HCT116 (cell line): ENCODE data around the gene ZGPAT. TPM values are rescaled to one million over a fixed set of nuclear protein-coding genes. Genes with fewer than 3 reads are reported as not detected.

Experiments
- ATAC-seq: fragments of 200-7000 bp; cut with Tn5 transposase; 2 replicates; pipeline ENCODE4 v1.9.1; 2020; ENCODE audit warnings: mild to moderate bottlenecking, moderate library complexity
- BruUV-seq: library from RNA; stranded (reverse); fragments of 400-500 nt; replicated peaks from 2 replicates; lab custom pipeline; 2021; lab: Mats Ljungman, UMichigan
- CTCF ChIA-PET: fragments of 300-600 bp; sonication (Branson Sonifier 250); formaldehyde crosslinking; loops from one replicate; lab custom pipeline; 2021; ENCODE audit warnings: antibody characterized with exemption; lab: Charles Lee
- POLR2A ChIA-PET: fragments of 300-600, 350-600 bp; sonication (Branson Sonifier 250); formaldehyde crosslinking; loops from one replicate; lab custom pipeline; 2021; ENCODE audit warnings: antibody characterized with exemption; lab: Charles Lee
- RAD21 ChIA-PET, 2 experiments: fragments of 300-600 bp; sonication (Branson Sonifier 250); formaldehyde crosslinking; loops; one replicate each; lab custom pipeline; 2023; ENCODE audit warnings: low total read pairs in 2 of 2; ENCODE audit not compliant: uncharacterized antibody in 2 of 2, unreplicated experiment in 2 of 2, low non-redundant PET in 1 of 2; lab: Charles Lee
- DNase-seq: peaks from one replicate; pipeline ENCODE4 v3.0.0-alpha.2; 2010; ENCODE audit warnings: low read depth, low spot score
- H2AFZ ChIP-seq: fragments of 200-600 bp; shearing (Covaris generic), sonication (generic); 2 replicates; pipeline ENCODE4 v1.6.1; 2017; ENCODE audit warnings: low read depth, mixed run types, mixed read lengths, antibody characterized with exemption, low read length; ENCODE audit not compliant: poor library complexity, severe bottlenecking
- H3K27ac ChIP-seq: 2 replicates; pipeline ENCODE4 v1.5.1; 2012; ENCODE audit warnings: low read depth, low read length
- H3K27me3 ChIP-seq: fragments of 200-600 bp; sonication (generic); 2 replicates; pipeline ENCODE4 v1.6.1; 2016; ENCODE audit warnings: mixed run types, low read length, mixed read lengths; ENCODE audit not compliant: insufficient read depth
- H3K36me3 ChIP-seq, 2 experiments: fragments of 200-500 bp in 1 of 2; fragments of 200-600 bp in 1 of 2; sonication (Bioruptor generic) in 1 of 2; sonication (generic) in 1 of 2; 2 replicates each; pipeline versions ENCODE4 v1.5.1 to v1.6.1; 2014 to 2016; ENCODE audit warnings: low read length in 2 of 2, inconsistent platforms in 1 of 2, mixed read lengths in 1 of 2, mixed run types in 1 of 2; ENCODE audit not compliant: insufficient read depth in 2 of 2, control insufficient read depth in 1 of 2
- H3K4me1 ChIP-seq, 2 experiments: fragments of 200-600 bp in 1 of 2; sonication (generic) in 1 of 2; 2 replicates each; pipeline versions ENCODE4 v1.5.1 to v1.6.1; 2012 to 2017; ENCODE audit warnings: low read length in 2 of 2, inconsistent platforms in 1 of 2, mild to moderate bottlenecking in 1 of 2, mixed read lengths in 1 of 2, mixed run types in 1 of 2, moderate library complexity in 1 of 2; ENCODE audit not compliant: insufficient read depth in 2 of 2, control insufficient read depth in 1 of 2
- H3K4me2 ChIP-seq: fragments of 200-600 bp; sonication (generic); 2 replicates; pipeline ENCODE4 v1.6.1; 2017; ENCODE audit warnings: mixed run types, low read length, mixed read lengths
- H3K4me3 ChIP-seq, 2 experiments: fragments of 200-600 bp in 1 of 2; sonication (generic) in 1 of 2; replicated peaks in 1 of 2; 2 replicates each; pipeline ENCODE4 v1.5.1; 2011 to 2016; ENCODE audit warnings: low read length in 2 of 2, control low read depth in 1 of 2, low read depth in 1 of 2, mild to moderate bottlenecking in 1 of 2, mixed read lengths in 1 of 2, mixed run types in 1 of 2
- H3K79me2 ChIP-seq: fragments of 200-600 bp; sonication (generic); 2 replicates; pipeline ENCODE4 v1.6.1; 2017; ENCODE audit warnings: mild to moderate bottlenecking, mixed run types, low read length, moderate library complexity, mixed read lengths; ENCODE audit not compliant: insufficient read depth
- H3K9ac ChIP-seq: fragments of 200-600 bp; sonication (generic); 2 replicates; pipeline ENCODE4 v1.6.1; 2016; ENCODE audit warnings: low read length, mixed read lengths
- H3K9me2 ChIP-seq: fragments of 200-600 bp; sonication (generic), shearing (Covaris generic); 2 replicates; pipeline ENCODE4 v1.6.1; 2017; ENCODE audit warnings: mixed run types, mild to moderate bottlenecking, moderate library complexity; ENCODE audit not compliant: insufficient read depth
- H3K9me3 ChIP-seq, 2 experiments: fragments of 200-500 bp in 1 of 2; fragments of 200-600 bp in 1 of 2; sonication (Bioruptor generic) in 1 of 2; sonication (generic) in 1 of 2; 2 replicates each; pipeline ENCODE4 v1.6.1; 2014 to 2017; ENCODE audit warnings: low read length in 2 of 2, mixed read lengths in 2 of 2, inconsistent platforms in 1 of 2, low read depth in 1 of 2, mild to moderate bottlenecking in 1 of 2, mixed run types in 1 of 2, moderate library complexity in 1 of 2; ENCODE audit not compliant: control insufficient read depth in 1 of 2, insufficient read depth in 1 of 2
- H4K20me1 ChIP-seq: fragments of 200-600 bp; sonication (generic), shearing (Covaris generic); 2 replicates; pipeline ENCODE4 v1.6.1; 2017; ENCODE audit warnings: mixed run types, mild to moderate bottlenecking, moderate library complexity; ENCODE audit not compliant: insufficient read depth
- CBX3 ChIP-seq: IDR thresholded peaks from 2 replicates; pipeline ENCODE4 v1.6.1; 2012; ENCODE audit warnings: low read depth
- CEBPB ChIP-seq: IDR thresholded peaks from 2 replicates; pipeline ENCODE4 v1.6.1; 2012; ENCODE audit warnings: low read depth
- ELF1 ChIP-seq: IDR thresholded peaks from 2 replicates; pipeline ENCODE4 v1.6.1; 2012; ENCODE audit warnings: low read depth, borderline replicate concordance
- EZH2phosphoT487 ChIP-seq: fragments of 200-600 bp; IDR thresholded peaks from 2 replicates; pipeline ENCODE4 v1.6.1; 2018; ENCODE audit warnings: antibody characterized with exemption, borderline replicate concordance
- POLR2A ChIP-seq: IDR thresholded peaks from 2 replicates; pipeline ENCODE4 v1.7.0; 2011; ENCODE audit warnings: borderline replicate concordance; ENCODE audit not compliant: insufficient read depth, insufficient read length; ENCODE audit errors: extremely low read depth
- RAD21 ChIP-seq: IDR thresholded peaks from 2 replicates; pipeline ENCODE4 v1.6.1; 2012; ENCODE audit warnings: low read depth, mild to moderate bottlenecking
- YY1 ChIP-seq: IDR thresholded peaks from 2 replicates; pipeline ENCODE4 v1.6.1; 2011; ENCODE audit warnings: low read length, low read depth, moderate library complexity, mild to moderate bottlenecking; ENCODE audit not compliant: insufficient replicate concordance; ENCODE audit errors: extremely low read depth
- intact Hi-C: fragments of 100-400 bp; cut with micrococcal nuclease; formaldehyde crosslinking; loops from 2 replicates; pipeline ENCODE4 v1.10.0; 2022
- total RNA-seq: library from RNA; stranded (reverse); gene quantifications from one replicate; pipeline ENCODE4 v1.2.1, GENCODE V29; 2021; ENCODE audit not compliant: unreplicated experiment
- TF ChIP-seq, protein P1 (sequence below): IDR thresholded peaks from 2 replicates; pipeline ENCODE4 v1.6.1; 2012
- TF ChIP-seq, protein P2 (sequence below): IDR thresholded peaks from 2 replicates; pipeline ENCODE4 v1.6.1; 2012; ENCODE audit warnings: low read depth
- TF ChIP-seq, protein P3 (sequence below), 3 experiments: fragments of 200-600 bp in 1 of 3; sonication (generic) in 1 of 3; IDR thresholded peaks in 2 of 3; conservative IDR thresholded peaks in 1 of 3; 2 replicates each; pipeline ENCODE4 v1.5.1; 2012 to 2017; ENCODE audit warnings: low read depth in 2 of 3, low read length in 2 of 3, antibody characterized with exemption in 1 of 3, borderline replicate concordance in 1 of 3, control low read depth in 1 of 3, mild to moderate bottlenecking in 1 of 3, mixed read lengths in 1 of 3, mixed run types in 1 of 3, moderate library complexity in 1 of 3; ENCODE audit not compliant: insufficient read depth in 1 of 3

The ZGPAT gene
- total RNA-seq, 1 experiment from 2014 or later, result 30.6 TPM

DNA sequence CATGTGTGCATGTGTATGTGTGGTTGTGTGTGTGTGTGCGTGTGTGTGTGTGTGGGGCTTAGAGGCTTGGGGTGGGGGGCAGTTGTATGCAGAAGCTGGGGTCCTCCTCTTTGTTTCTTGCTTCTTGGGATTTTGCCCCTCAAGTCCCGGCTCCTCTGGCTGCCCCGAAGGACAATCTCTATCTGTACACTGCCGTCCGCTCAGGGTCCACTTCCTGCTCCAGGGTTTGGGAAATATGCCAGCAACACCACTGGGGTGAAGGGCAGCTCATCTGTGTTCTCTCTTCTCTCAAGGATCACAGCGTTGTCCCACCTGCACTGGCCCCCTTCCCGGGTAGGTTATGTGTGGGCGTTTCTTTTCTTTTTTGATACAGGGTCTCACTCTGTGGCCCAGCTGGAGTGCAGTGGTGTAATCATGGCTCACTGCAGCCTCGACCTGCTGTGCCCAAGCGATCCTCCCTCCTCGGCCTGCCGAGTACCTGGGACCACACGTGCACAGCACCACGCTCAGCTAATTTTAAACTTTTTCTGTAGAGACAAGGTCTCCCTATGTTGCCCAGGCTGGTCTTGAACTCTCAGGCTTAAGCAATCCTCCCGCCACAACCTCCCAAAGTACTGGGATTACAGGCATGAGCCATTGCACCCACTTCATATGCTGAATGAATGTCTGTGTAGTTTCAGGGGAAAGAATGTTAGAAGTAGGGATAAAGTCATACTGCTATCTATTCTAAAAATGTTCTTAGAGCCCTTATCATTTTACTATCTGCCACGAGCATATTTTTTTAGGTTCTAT is 57.4 kb downstream of the ZGPAT start:
- H3K4me1 ChIP-seq, result no peaks in the 10 kb centered on the region
- H4K20me1 ChIP-seq, result no peaks in the 10 kb centered on the region
- CTCF ChIA-PET, result interaction anchor here (1.0 kb wide), 1 partner anchor 21 kb away, joined by 3 read pairs; no protein-coding TSS in a partner anchor
- BruUV-seq, result no TSS peak
- H3K9me3 ChIP-seq, result no peaks in the 10 kb centered on the region
- no peak overlapping the region for H3K4me2 ChIP-seq
- H3K27ac ChIP-seq, result no peak overlapping the region
- no peaks in the 10 kb centered on the region for H3K79me2 ChIP-seq
- TF ChIP-seq CEBPB (no peak), YY1 (no peak), EZH2phosphoT487 (no peak), RAD21 (no peak), CBX3 (no peak), POLR2A (no peak), ELF1 (no peak)
- TF ChIP-seq, protein P1, sequence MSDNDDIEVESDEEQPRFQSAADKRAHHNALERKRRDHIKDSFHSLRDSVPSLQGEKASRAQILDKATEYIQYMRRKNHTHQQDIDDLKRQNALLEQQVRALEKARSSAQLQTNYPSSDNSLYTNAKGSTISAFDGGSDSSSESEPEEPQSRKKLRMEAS, result no peak
- TF ChIP-seq, protein P2, sequence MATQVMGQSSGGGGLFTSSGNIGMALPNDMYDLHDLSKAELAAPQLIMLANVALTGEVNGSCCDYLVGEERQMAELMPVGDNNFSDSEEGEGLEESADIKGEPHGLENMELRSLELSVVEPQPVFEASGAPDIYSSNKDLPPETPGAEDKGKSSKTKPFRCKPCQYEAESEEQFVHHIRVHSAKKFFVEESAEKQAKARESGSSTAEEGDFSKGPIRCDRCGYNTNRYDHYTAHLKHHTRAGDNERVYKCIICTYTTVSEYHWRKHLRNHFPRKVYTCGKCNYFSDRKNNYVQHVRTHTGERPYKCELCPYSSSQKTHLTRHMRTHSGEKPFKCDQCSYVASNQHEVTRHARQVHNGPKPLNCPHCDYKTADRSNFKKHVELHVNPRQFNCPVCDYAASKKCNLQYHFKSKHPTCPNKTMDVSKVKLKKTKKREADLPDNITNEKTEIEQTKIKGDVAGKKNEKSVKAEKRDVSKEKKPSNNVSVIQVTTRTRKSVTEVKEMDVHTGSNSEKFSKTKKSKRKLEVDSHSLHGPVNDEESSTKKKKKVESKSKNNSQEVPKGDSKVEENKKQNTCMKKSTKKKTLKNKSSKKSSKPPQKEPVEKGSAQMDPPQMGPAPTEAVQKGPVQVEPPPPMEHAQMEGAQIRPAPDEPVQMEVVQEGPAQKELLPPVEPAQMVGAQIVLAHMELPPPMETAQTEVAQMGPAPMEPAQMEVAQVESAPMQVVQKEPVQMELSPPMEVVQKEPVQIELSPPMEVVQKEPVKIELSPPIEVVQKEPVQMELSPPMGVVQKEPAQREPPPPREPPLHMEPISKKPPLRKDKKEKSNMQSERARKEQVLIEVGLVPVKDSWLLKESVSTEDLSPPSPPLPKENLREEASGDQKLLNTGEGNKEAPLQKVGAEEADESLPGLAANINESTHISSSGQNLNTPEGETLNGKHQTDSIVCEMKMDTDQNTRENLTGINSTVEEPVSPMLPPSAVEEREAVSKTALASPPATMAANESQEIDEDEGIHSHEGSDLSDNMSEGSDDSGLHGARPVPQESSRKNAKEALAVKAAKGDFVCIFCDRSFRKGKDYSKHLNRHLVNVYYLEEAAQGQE, result no peak
- TF ChIP-seq, protein P3, sequence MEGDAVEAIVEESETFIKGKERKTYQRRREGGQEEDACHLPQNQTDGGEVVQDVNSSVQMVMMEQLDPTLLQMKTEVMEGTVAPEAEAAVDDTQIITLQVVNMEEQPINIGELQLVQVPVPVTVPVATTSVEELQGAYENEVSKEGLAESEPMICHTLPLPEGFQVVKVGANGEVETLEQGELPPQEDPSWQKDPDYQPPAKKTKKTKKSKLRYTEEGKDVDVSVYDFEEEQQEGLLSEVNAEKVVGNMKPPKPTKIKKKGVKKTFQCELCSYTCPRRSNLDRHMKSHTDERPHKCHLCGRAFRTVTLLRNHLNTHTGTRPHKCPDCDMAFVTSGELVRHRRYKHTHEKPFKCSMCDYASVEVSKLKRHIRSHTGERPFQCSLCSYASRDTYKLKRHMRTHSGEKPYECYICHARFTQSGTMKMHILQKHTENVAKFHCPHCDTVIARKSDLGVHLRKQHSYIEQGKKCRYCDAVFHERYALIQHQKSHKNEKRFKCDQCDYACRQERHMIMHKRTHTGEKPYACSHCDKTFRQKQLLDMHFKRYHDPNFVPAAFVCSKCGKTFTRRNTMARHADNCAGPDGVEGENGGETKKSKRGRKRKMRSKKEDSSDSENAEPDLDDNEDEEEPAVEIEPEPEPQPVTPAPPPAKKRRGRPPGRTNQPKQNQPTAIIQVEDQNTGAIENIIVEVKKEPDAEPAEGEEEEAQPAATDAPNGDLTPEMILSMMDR (IDR thresholded peaks at IDR 0.05 in 2 of 3, conservative IDR thresholded peaks at IDR 0.05 in 1 of 3; ENCODE audit: borderline replicate concordance in 1 of 3, insufficient read depth in 1 of 3, low read depth in 2 of 3, low read length in 2 of 3), result no peak
- H3K9me2 ChIP-seq, result no peaks in the 10 kb centered on the region
- intact Hi-C loops, result no loop called here
- DNase-seq, result no peak
- ATAC-seq, result no peak
- no peak overlapping the region for H3K9ac ChIP-seq
- RAD21 ChIA-PET, result interaction anchor here in 1 of 2 experiments (0.7 kb wide), 1 partner anchor 27 kb away, joined by 3 read pairs; no protein-coding TSS in a partner anchor
- no peak overlapping the region for H2AFZ ChIP-seq
- POLR2A ChIA-PET, result no interaction called here
- no peaks in the 10 kb centered on the region for H3K36me3 ChIP-seq
- no peaks in the 10 kb centered on the region for H3K27me3 ChIP-seq
- H3K4me3 ChIP-seq, result no peak overlapping the region
